ENCODE data around the gene TMEM175.

Gene TMEM175

DNA sequence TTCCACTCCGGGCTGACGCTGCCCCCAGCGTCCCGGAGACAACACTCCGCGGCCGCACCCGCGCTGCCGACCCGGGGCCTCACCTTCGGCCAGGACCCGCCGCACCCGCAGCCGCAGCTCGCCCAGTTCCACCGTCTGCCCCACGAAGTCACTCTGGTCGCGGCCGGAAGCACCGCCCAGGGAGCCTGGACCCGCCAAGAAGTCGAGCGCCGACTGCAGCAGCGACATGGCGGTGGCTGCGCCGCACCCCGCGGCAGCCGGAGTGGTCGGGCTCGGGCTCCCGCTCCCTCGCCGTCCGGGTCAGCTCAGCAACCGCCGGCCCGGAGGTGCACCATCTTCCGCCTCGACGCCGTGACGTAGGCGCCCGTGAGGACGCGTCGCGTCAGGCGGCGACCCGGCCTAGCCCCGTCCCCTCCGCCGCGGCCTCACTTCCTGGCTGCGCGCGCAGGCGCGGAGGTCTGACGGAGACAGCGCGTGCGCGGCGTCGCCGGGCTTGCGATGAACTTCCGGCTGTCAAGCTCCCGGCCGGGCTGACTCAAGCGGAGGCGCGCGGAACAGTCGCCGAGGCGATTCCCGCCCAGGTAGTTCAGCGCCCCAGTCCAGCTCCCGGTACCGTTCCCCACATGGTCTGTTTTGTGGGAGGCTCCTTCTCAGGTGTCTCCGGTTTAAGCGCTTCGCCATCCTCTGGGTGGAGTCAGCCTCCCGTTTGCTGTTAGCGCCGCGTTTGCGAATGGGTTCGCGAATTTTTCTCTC, at the start of gene TMEM175, which contains the start of gene GAK:
TMEM175 (plus strand) TSS at position 501 of the 753 bp plus-strand sequence. CDS start 15,280 bp downstream, outside the sequence.
GAK (minus strand) TSS at position 357 of the 753 bp plus-strand sequence; CDS start at position 228, 129 bp downstream.
- DNase-seq, result peak; percentile 77

DNA sequence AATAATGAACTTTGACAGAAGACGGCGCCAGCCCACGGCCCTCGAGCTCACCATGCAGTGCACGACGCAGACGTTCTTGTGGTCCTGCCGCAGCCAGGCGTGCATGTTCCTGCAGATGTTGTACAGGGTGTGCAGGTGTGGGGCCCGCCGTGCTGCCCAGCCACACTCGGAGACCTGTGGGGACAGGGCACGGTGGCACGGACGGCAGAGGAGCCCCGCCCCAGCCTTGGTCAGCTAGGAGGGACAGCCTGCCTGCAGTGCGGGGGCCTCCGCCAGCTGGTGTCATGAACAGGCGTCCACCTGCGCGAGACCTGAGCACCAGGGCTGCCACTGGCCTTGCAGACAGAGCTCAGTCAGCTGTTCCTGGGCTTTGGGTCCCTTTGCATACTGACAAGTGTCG, 49.6 kb upstream of the TMEM175 start:
- DNase-seq, result no peak

DNA sequence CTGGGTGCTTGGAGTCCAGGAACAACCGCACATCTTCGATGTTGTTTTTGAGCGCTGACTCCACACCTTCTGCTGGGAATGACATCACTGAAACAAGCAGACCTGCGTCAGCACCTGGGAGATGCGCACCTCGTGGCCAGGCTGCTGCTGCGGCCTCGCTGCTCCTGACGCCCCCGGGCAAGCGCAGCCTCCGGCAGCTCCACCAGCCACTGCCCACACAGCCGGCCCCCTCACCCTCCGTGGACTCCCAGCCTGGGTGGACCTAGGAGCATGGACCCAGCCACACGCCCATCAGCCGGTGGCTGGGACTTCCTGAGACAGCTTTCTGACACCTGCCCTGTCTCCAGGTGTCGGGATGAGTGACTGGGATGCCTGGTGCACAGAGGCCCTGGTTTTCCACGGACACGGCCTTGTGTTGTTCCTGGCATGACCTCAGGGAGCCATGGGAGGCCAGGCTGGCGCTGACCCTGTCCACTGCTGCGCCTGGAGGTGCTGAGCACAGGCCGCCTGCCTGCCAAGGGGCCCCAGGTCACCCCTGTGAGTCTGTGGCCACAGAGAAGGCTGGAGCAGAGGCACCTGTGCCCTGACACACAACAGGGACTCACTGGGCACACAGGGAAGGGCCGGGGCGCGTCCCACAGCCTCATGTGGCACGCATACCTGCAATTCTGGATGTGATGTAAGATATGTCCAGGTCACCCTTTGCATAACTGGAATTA, 48.7 kb upstream of the TMEM175 start:
- DNase-seq, result no peak

DNA sequence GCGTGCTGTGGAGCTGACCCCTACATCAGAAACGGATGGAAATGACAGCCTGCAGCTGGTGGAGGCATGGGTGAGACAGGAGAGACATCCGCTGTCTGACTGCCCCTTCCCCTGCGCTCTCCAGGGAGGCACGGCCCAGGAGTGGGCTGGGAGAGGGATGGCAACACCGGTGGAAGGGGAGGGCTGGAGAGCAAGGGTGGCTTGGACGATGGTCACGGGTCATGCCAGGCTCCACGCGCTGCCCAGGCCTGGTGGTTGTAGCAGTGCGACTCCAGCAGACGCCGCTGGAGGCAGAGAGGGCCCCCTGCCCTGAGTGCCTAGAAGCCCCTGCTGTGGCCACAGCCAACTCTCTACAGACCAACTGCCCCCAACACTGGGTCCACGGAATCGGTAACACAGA, 48.0 kb upstream of the TMEM175 start:
- no peak for DNase-seq

- no peak for DNase-seq
Observed at GRCh38 chr4:884896-885295, 47.4 kb upstream of the TMEM175 start.

- no peak for DNase-seq
Observed at GRCh38 chr4:885353-885752, 46.9 kb upstream of the TMEM175 start.

DNA sequence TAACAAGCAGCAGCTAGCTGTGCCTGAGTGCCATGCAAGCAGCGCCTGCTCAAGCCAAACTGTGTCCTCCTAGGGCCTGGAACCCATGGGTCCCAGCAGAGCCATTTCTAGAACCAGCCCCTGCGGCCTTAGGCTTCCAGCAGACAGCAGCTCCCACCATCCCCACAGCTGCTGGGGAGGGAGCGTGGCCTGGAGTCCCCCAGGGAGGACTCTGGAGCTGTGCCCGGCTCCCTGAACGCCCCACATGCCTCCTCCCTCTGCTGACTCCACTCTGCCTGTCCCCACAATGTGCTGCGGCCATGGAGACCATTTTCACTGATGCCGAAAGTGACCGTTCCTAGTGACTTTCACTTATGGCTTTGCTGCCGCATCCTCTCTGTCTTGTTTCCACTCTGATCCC, 46.0 kb upstream of the TMEM175 start:
- DNase-seq, result no peak

DNA sequence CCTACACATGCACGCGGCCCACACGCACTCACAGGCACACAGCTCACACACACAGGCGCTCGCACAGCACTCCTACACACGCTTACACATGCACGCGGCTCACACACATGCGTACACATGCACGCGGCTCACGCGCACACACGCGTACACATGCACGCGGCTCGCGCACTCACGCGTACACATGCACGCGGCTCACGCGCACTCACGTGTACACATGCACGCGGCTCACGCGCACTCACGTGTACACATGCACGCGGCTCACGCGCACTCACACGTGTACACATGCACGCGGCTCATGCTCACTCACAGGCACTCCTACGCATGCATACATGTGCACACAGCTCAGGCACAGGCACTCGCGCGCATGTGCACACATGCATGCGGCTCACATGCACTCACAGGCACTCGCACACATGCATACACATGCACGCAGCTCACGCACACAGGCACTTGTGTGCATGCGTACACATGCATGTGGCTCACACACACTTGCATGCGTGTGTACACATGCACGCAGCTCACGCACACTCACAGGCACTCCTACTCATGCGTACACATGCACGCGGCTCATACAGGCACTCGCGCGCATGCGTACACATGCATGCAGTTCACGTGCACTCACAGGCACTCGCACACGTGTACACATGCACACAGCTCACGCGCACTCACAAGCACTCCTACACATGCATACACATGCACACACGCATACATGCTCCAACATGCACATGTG, 45.1 kb upstream of the TMEM175 start:
- no peak for DNase-seq

- no peak for DNase-seq
Observed at GRCh38 chr4:888029-888428, 44.2 kb upstream of the TMEM175 start.

GRCh38 chr4:889516-889915, 42.7 kb upstream of the TMEM175 start:
- no peak for DNase-seq

- no peak for DNase-seq
Observed at GRCh38 chr4:890036-890695, 42.1 kb upstream of the TMEM175 start.

DNA sequence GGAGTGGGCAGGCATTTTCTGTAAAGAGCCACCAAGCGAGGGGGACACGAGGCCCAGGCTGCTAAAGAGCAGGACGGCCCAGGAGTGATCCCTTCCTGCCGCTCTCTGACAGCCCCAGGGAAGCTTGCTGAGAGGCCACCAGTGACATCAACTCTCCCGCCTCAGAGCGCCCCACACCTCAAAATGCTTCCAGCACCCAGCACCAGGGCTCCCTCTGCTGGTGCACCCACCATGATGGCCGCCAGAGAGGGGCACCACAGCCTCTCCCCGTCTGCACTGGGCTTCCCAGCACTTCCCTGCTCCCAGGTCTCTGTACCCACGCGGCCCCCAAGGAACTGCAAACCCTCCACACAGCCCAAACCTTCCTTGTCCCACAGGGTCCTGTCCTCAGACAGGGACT, 40.5 kb upstream of the TMEM175 start:
- DNase-seq, result no peak

GRCh38 chr4:892780-893179, 39.5 kb upstream of the TMEM175 start:
- no peak for DNase-seq

DNA sequence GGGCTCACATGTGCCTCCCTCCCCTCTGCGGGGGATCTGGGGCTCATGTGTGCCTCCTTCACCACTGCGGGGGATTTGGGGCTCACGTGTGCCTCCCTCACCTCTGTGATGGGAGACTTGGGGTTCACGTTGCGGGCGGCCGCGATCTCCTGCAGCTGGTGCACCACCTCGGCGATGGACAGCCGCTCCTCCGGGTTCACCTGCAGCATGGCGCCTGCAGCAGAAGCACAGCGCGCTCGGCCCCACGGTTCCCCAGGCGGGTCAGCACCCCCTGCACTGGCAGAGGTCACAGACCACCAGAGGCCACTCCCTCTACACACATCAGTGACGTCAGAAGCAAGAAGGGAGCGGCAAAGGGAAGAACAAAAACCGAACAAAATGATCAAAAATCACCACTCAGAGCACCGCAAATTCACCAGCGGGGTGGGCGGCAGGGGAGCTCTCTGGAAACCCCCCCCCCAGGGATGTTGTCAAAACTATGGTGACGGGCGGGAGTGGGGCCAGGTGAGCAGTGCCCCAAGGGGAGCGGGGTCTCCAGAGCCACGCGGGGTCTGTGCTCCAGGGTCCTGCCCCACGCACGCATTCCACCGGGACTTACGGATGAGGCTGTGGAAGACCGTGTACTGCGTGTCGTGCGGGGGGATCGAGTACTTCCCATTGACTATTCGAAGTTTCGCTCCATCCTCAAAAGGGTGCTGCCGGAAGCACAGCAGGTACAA, 38.8 kb upstream of the TMEM175 start:
- no peak for DNase-seq

GRCh38 chr4:893995-894705, 38.1 kb upstream of the TMEM175 start:
- DNase-seq, result no peak

- DNase-seq, result no peak
Observed at GRCh38 chr4:895596-895995, 36.7 kb upstream of the TMEM175 start.

DNA sequence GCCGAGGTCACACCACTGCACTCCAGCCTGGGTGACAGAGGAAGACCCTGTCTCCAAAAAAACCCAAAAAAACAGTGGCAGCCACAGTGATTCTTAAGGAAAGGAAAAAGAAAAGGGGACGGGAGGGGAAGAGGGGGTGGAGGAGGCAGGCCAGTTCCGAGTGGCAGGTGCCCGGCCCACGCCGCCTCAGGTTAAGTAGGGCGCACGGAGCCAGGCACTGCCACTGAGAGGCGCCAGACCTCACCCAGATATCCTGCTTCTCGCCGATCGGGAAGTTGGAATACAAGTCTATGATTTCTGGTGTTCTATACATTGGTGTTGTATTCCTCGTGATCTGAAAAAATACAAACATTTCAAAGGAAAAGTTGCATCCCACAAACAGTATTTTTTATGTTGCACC, 36.0 kb upstream of the TMEM175 start:
- DNase-seq, result no peak

- no peak for DNase-seq
Observed at GRCh38 chr4:896630-897029, 35.6 kb upstream of the TMEM175 start.

GRCh38 chr4:898123-898522, 34.1 kb upstream of the TMEM175 start:
- no peak for DNase-seq

- DNase-seq, result no peak
Observed at GRCh38 chr4:898869-899555, 33.2 kb upstream of the TMEM175 start.

DNA sequence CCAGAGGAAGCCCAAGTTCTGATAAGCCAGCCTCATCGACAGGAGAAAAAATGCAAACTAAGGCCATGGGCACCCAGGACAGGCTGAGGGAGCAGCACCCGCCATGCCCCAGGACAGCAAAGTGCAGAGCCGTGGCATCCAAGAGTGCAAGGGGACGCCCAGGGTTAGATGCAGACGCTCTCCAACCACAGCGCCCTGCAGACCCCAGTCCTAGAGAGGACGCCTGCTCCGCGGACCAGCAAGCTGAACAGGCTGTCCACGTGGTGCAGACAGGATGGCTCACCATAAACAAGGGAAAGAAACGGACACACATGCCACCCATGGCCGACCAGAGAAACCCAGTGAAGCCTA, 32.7 kb upstream of the TMEM175 start:
- no peak for DNase-seq
